Activated CD8-positive, alpha-beta memory T cell treated with anti-CD3 and anti-CD28 coated beads for 36 hours (primary cell): ENCODE results near the gene ESPNL. TPM values are rescaled to one million over a fixed set of nuclear protein-coding genes. Genes with fewer than 3 reads are reported as not detected.
"Not testable (repeated sequence)": the region's sequence is repeated elsewhere in the genome, so short reads cannot be mapped to it uniquely, and the experiment has no call there.

Source experiments
- CTCF ChIA-PET: fragments of 350-600 bp; sonication (Branson Sonifier 250); formaldehyde crosslinking; loops from one replicate; lab custom pipeline; 2021; ENCODE audit warnings: antibody characterized with exemption; lab: Charles Lee
- POLR2A ChIA-PET: fragments of 350-600 bp; sonication (Branson Sonifier 250); formaldehyde crosslinking; loops from one replicate; lab custom pipeline; 2021; ENCODE audit warnings: antibody characterized with exemption; lab: Charles Lee
- total RNA-seq, 2 experiments: library from RNA; stranded (reverse); gene quantifications; one replicate each; pipeline ENCODE4 v1.2.3, GENCODE V29; 2021

The ESPNL gene
- total RNA-seq, 2 experiments from 2014 or later, result 0.04 TPM

- CTCF ChIA-PET, result no interaction called here
- POLR2A ChIA-PET, result no interaction called here
These were observed 7.6 kb downstream of the ESPNL start for GRCh38 chr2:238107525-238108422.

GRCh38 chr2:238108423-238109183, 8.5 kb downstream of the ESPNL start:
- ChIA-PET POLR2A (interaction anchor here (0.5 to 0.7 kb wide), 2 partner anchors 24 to 121 kb away, joined by 3 read pairs; no protein-coding TSS in a partner anchor), CTCF (interaction anchor here (1.3 kb wide), 1 partner anchor 10 kb away, joined by 3 read pairs; no protein-coding TSS in a partner anchor)

GRCh38 chr2:238113611-238114010, 13.5 kb downstream of the ESPNL start:
- CTCF ChIA-PET, result no interaction called here
- POLR2A ChIA-PET, result no interaction called here

- CTCF ChIA-PET, result no interaction called here
- POLR2A ChIA-PET, result no interaction called here
These were observed 14.2 kb downstream of the ESPNL start for GRCh38 chr2:238114331-238114841.

GRCh38 chr2:238114851-238115660, 14.9 kb downstream of the ESPNL start:
- CTCF ChIA-PET, result no interaction called here
- POLR2A ChIA-PET, result no interaction called here

GRCh38 chr2:238115709-238116108, 15.6 kb downstream of the ESPNL start:
- POLR2A ChIA-PET, CTCF ChIA-PET: not testable (repeated sequence)

GRCh38 chr2:238116298-238117198, 16.4 kb downstream of the ESPNL start:
- POLR2A ChIA-PET, result no interaction called here
- CTCF ChIA-PET, result no interaction called here

GRCh38 chr2:238117199-238118154, 17.3 kb downstream of the ESPNL start:
- ChIA-PET CTCF (no interaction called here), POLR2A (no interaction called here)

- CTCF ChIA-PET, result no interaction called here
These were observed 19.8 kb downstream of the ESPNL start for GRCh38 chr2:238119756-238120462.

GRCh38 chr2:238120463-238121298, 20.5 kb downstream of the ESPNL start:
- ChIA-PET POLR2A (no interaction called here), CTCF (no interaction called here)

More at GRCh38 chr2:238119756-238120462, 19.8 kb downstream of the ESPNL start:
- POLR2A ChIA-PET, result no interaction called here

- ChIA-PET CTCF (no interaction called here), POLR2A (no interaction called here)
These were observed 21.6 kb downstream of the ESPNL start for GRCh38 chr2:238121511-238122286.

- ChIA-PET POLR2A (no interaction called here), CTCF (no interaction called here)
These were observed 22.4 kb downstream of the ESPNL start for GRCh38 chr2:238122287-238123217.

- POLR2A ChIA-PET, result no interaction called here
- CTCF ChIA-PET, result no interaction called here
These were observed 23.3 kb downstream of the ESPNL start for GRCh38 chr2:238123218-238123971.
